HepG2 (cell line): ENCODE data around the gene GDF7.

Source experiments
- CTCF ChIP-seq: sonication (generic); formaldehyde crosslinking; IDR thresholded peaks from 2 replicates; pipeline ENCODE4 v1.5.0; 2020; ENCODE audit warnings: mild to moderate bottlenecking, missing genetic modification reagents, moderate library complexity
- FOSL2 ChIP-seq: sonication (generic); formaldehyde crosslinking; IDR thresholded peaks from 2 replicates; pipeline ENCODE4 v1.4.0; 2020; ENCODE audit warnings: missing genetic modification reagents
- MXI1 ChIP-seq: IDR thresholded peaks from 3 replicates; pipeline ENCODE4 v1.6.1; 2012; ENCODE audit warnings: low read depth, low read length, inconsistent platforms, borderline replicate concordance
- PAX8 ChIP-seq: sonication (generic); formaldehyde crosslinking; IDR thresholded peaks from 2 replicates; pipeline ENCODE4 v1.8.0; 2022; ENCODE audit warnings: mild to moderate bottlenecking, missing genetic modification reagents, borderline replicate concordance
- SIN3B ChIP-seq: fragments of 150-350 bp; IDR thresholded peaks from 2 replicates; pipeline ENCODE4 v1.6.1; 2014; ENCODE audit warnings: low read length
- SNAPC5 ChIP-seq: sonication (generic); formaldehyde crosslinking; IDR thresholded peaks from 2 replicates; pipeline ENCODE4 v1.8.1; 2023; ENCODE audit warnings: mild to moderate bottlenecking, missing genetic modification reagents, borderline replicate concordance
- TARDBP ChIP-seq: sonication (generic); formaldehyde crosslinking; IDR thresholded peaks from 2 replicates; pipeline ENCODE4 v1.8.0; 2022; ENCODE audit warnings: mild to moderate bottlenecking, missing genetic modification reagents
- TCF12 ChIP-seq, 2 experiments: fragments of 450-650 bp in 1 of 2; sonication (generic) in 1 of 2; formaldehyde crosslinking in 1 of 2; IDR thresholded peaks; 2 replicates each; pipeline versions ENCODE4 v1.6.1 to v1.8.0; 2017 to 2022; ENCODE audit warnings: antibody characterized with exemption in 1 of 2, mild to moderate bottlenecking in 1 of 2, missing genetic modification reagents in 1 of 2, moderate library complexity in 1 of 2
- ZNF143 ChIP-seq: sonication (generic); formaldehyde crosslinking; IDR thresholded peaks from 2 replicates; pipeline ENCODE4 v1.4.0; 2020; ENCODE audit warnings: missing genetic modification reagents
- ZNF225 ChIP-seq: sonication (generic); formaldehyde crosslinking; IDR thresholded peaks from 2 replicates; pipeline ENCODE4 v1.4.0; 2020; ENCODE audit warnings: mild to moderate bottlenecking, missing genetic modification reagents
- ZNF543 ChIP-seq: sonication (generic); formaldehyde crosslinking; IDR thresholded peaks from 2 replicates; pipeline ENCODE4 v1.4.0; 2020; ENCODE audit warnings: mild to moderate bottlenecking, missing genetic modification reagents
- ZNF549 ChIP-seq: sonication (generic); formaldehyde crosslinking; IDR thresholded peaks from 2 replicates; pipeline ENCODE4 v1.5.0; 2020; ENCODE audit warnings: missing genetic modification reagents
- ZNF589 ChIP-seq: sonication (generic); formaldehyde crosslinking; conservative IDR thresholded peaks from 2 replicates; pipeline ENCODE4 v1.8.0; 2022; ENCODE audit warnings: mild to moderate bottlenecking, moderate library complexity, missing genetic modification reagents

- TF ChIP-seq PAX8 (CRISPR knock-in tag), result no peak
- TF ChIP-seq TARDBP (CRISPR knock-in tag), result 0 out of 2 replicates have a peak, but pooled peaks have one; percentile 40
- no peak for TF ChIP-seq ZNF225 (CRISPR knock-in tag)
- TF ChIP-seq CTCF (CRISPR knock-in tag), result no peak
- TF ChIP-seq TCF12 (IDR thresholded peaks at IDR 0.05), result no peak
- TF ChIP-seq TCF12 (CRISPR knock-in tag; IDR thresholded peaks at IDR 0.05), result no peak
- no peak for TF ChIP-seq ZNF549 (CRISPR knock-in tag)
- TF ChIP-seq SNAPC5 (CRISPR knock-in tag), result no peak
- TF ChIP-seq FOSL2 (CRISPR knock-in tag), result no peak
- no peak for TF ChIP-seq ZNF589 (CRISPR knock-in tag)
- TF ChIP-seq MXI1, result no peak
- no peak for TF ChIP-seq ZNF543 (CRISPR knock-in tag)
- no peak for TF ChIP-seq ZNF143 (CRISPR knock-in tag)
- TF ChIP-seq SIN3B, result no peak
Measured at GRCh38 chr2:20684581-20685063, 17.7 kb downstream of the GDF7 start.
